ENCODE measurements around the gene ATP2C2. TPM values are rescaled to one million over a fixed set of nuclear protein-coding genes. Genes with fewer than 3 reads are reported as not detected.
A peak's percentile ranks its signal among the peaks of the same experiment; 100 is the strongest.

Gene ATP2C2
- total RNA-seq, 1 experiment from 2014 or later, result 4.0 TPM

- H4K5ac ChIP-seq (ENCODE audit: insufficient read length, low read depth, low read length), result no peak overlapping the region
- peak; percentile 22 for DNase-seq
- H3K23ac ChIP-seq (ENCODE audit: insufficient read length, low read depth, low read length), result no peak overlapping the region
- no peak overlapping the region for H2BK5ac ChIP-seq (ENCODE audit: insufficient read length, low read length)
- no CpG with 5 or more reads among the region's 6 CpGs for WGBS (ENCODE audit: extremely low coverage, insufficient read length, low lambda C conversion rate)
- no peak; the same call in 2 of the 3 replicates for TF ChIP-seq CTCF (conservative IDR thresholded peaks at IDR 0.05)
- H3K27ac ChIP-seq (ENCODE audit: insufficient read length, low read depth, low read length), result no peak overlapping the region
- Mint-ChIP-seq H3K36me3 (ENCODE audit: insufficient read depth in 1 of 3, low read depth in 3 of 3) (peaks cover 26 to 49% (median 27%) of the 10 kb centered on the region in 3 experiments), H3K27me3 (ENCODE audit: low read depth) (peaks cover 3% of the 10 kb centered on the region; the same call in 1 of the 2 replicates), H3K4me3 (no peak overlapping the region), H3K4me1 (no peaks in the 10 kb centered on the region), H3K9me3 (peaks cover 19 to 21% of the 10 kb centered on the region in 2 experiments), H3K27ac (no peak overlapping the region)
- H2AFZ ChIP-seq (ENCODE audit: low read length), result no peak overlapping the region
- no peak overlapping the region for H2AK5ac ChIP-seq (ENCODE audit: insufficient read length, low read length)
- no peak overlapping the region for H3K18ac ChIP-seq (ENCODE audit: insufficient read length, low read depth, low read length)
- no peak overlapping the region for H2BK120ac ChIP-seq (ENCODE audit: low read depth, low read length, poor library complexity, severe bottlenecking)
- no peaks in the 10 kb centered on the region for H3K9me3 ChIP-seq (ENCODE audit: control insufficient read depth, low read depth, low read length)
- H3K56ac ChIP-seq (ENCODE audit: insufficient read length, low read depth, low read length), result no peak overlapping the region
- H4K91ac ChIP-seq (ENCODE audit: insufficient read length, low read depth, low read length), result no peak overlapping the region
- H3K27me3 ChIP-seq (ENCODE audit: insufficient read depth, low read length), result no peaks in the 10 kb centered on the region
- H3K79me1 ChIP-seq (ENCODE audit: insufficient read depth, low read depth, low read length, poor library complexity, severe bottlenecking), result no peaks in the 10 kb centered on the region
- no peaks in the 10 kb centered on the region for H3K23me2 ChIP-seq (ENCODE audit: insufficient read length, low read depth, low read length, poor library complexity, severe bottlenecking)
- no peak overlapping the region for H4K8ac ChIP-seq (replicated peaks; ENCODE audit: insufficient read length, low read depth, low read length)
- H3K14ac ChIP-seq (ENCODE audit: insufficient read depth, low read length), result no peak overlapping the region
- no peak overlapping the region for H2BK12ac ChIP-seq (ENCODE audit: insufficient read length, low read depth, low read length)
- no peak overlapping the region for H3T11ph ChIP-seq (ENCODE audit: low read length)
- no peaks in the 10 kb centered on the region for H4K20me1 ChIP-seq (ENCODE audit: control insufficient read depth, insufficient read depth, insufficient read length)
- H3K4ac ChIP-seq (ENCODE audit: low read depth, low read length), result no peak overlapping the region
- no peak overlapping the region for H3K9ac ChIP-seq (ENCODE audit: extremely low read depth, insufficient read length, low read length)
- no peaks in the 10 kb centered on the region for H3K4me1 ChIP-seq (ENCODE audit: insufficient read depth, low read length)
- H2BK15ac ChIP-seq (ENCODE audit: low read depth, low read length), result no peak overlapping the region
- H2BK20ac ChIP-seq (ENCODE audit: low read depth, low read length, poor library complexity, severe bottlenecking), result no peak overlapping the region
- H3K4me2 ChIP-seq (ENCODE audit: insufficient read depth, insufficient read length, low read length), result no peak overlapping the region
- no peaks in the 10 kb centered on the region for H3K79me2 ChIP-seq (ENCODE audit: insufficient read depth, low read length)
These were observed 96.8 kb downstream of the ATP2C2 start for GRCh38 chr16:84465154-84465553.

Data from H9 (cell line).